CD14-positive monocyte (primary cell): ENCODE data around the gene CUL7. TPM values are rescaled to one million over a fixed set of nuclear protein-coding genes. Genes with fewer than 3 reads are reported as not detected.

Experiments used
- DNase-seq, 3 donors: peaks; one replicate each; pipeline ENCODE4 v3.0.0-alpha.2; 2011 to 2022
- H2AFZ ChIP-seq: 2 replicates; pipeline ENCODE4 v1.6.0; 2012; ENCODE audit warnings: mild to moderate bottlenecking, low read depth, low read length, inconsistent platforms; ENCODE audit not compliant: insufficient read depth, poor library complexity, severe bottlenecking
- H3K27ac ChIP-seq, 2 donors: 1 replicate in 1 of 2; 2 replicates in 1 of 2; pipeline ENCODE4 v1.5.1; 2012 to 2013; ENCODE audit warnings: low read length in 2 of 2, control low read depth in 1 of 2, inconsistent platforms in 1 of 2, low read depth in 1 of 2, mild to moderate bottlenecking in 1 of 2
- H3K27me3 ChIP-seq, 2 donors: one replicate each; pipeline versions ENCODE4 v1.6.0 to v1.6.1; 2011 to 2013; ENCODE audit warnings: low read length in 2 of 2; ENCODE audit not compliant: control insufficient read depth in 2 of 2, insufficient read depth in 2 of 2
- H3K36me3 ChIP-seq, 2 donors: replicated peaks in 1 of 2; 1 replicate in 1 of 2; 2 replicates in 1 of 2; pipeline versions ENCODE4 v1.5.1 to v1.6.1; 2012 to 2013; ENCODE audit warnings: low read length in 2 of 2, control low read depth in 1 of 2, inconsistent platforms in 1 of 2, mild to moderate bottlenecking in 1 of 2; ENCODE audit not compliant: insufficient read depth in 2 of 2, control insufficient read depth in 1 of 2
- H3K4me1 ChIP-seq, 2 donors: 1 replicate in 1 of 2; 2 replicates in 1 of 2; pipeline versions ENCODE4 v1.5.1 to v1.6.1; 2012 to 2013; ENCODE audit warnings: low read length in 2 of 2, control low read depth in 1 of 2, inconsistent platforms in 1 of 2, mild to moderate bottlenecking in 1 of 2, moderate library complexity in 1 of 2; ENCODE audit not compliant: insufficient read depth in 2 of 2, control insufficient read depth in 1 of 2
- H3K4me2 ChIP-seq: replicated peaks from 2 replicates; pipeline ENCODE3; 2012; ENCODE audit warnings: low read length, moderate library complexity, mild to moderate bottlenecking; ENCODE audit not compliant: poor library complexity, severe bottlenecking; ENCODE audit errors: extremely low read depth
- H3K4me3 ChIP-seq, 3 experiments: fragments of 200-600 bp in 1 of 3; sonication (generic) in 1 of 3; replicated peaks in 1 of 3; 1 replicate in 2 of 3; 2 replicates in 1 of 3; pipeline ENCODE4 v1.5.1; 2011 to 2013; ENCODE audit warnings: low read length in 3 of 3, mild to moderate bottlenecking in 3 of 3, control low read depth in 2 of 3, low read depth in 2 of 3, inconsistent platforms in 1 of 3, moderate library complexity in 1 of 3
- H3K79me2 ChIP-seq: 2 replicates; pipeline ENCODE4 v1.6.0; 2012; ENCODE audit warnings: mild to moderate bottlenecking, control low read depth, inconsistent platforms, low read length, moderate library complexity; ENCODE audit not compliant: insufficient read depth
- H3K9ac ChIP-seq: 2 replicates; pipeline ENCODE4 v1.6.0; 2017; ENCODE audit warnings: low read length, mild to moderate bottlenecking; ENCODE audit not compliant: insufficient read depth, poor library complexity, severe bottlenecking
- H3K9me3 ChIP-seq, 2 donors: replicated peaks in 1 of 2; 1 replicate in 1 of 2; 2 replicates in 1 of 2; pipeline versions ENCODE4 v1.5.1 to v1.6.1; 2012 to 2013; ENCODE audit warnings: low read length in 2 of 2, control low read depth in 1 of 2; ENCODE audit not compliant: control insufficient read depth in 1 of 2, insufficient read depth in 1 of 2
- H4K20me1 ChIP-seq: 2 replicates; pipeline ENCODE4 v1.6.0; 2012; ENCODE audit warnings: mild to moderate bottlenecking, low read length, control low read depth, moderate library complexity; ENCODE audit not compliant: insufficient read depth
- H3K27ac Mint-ChIP-seq, 7 donors: one replicate each; pipeline ENCODE4 v1.8.0; 2020; ENCODE audit warnings: mild to moderate bottlenecking in 7 of 7, mixed read lengths in 7 of 7, moderate library complexity in 6 of 7, inconsistent platforms in 2 of 7
- H3K27me3 Mint-ChIP-seq, 3 donors: one replicate each; pipeline ENCODE4 v1.8.0; 2021 to 2022; ENCODE audit warnings: low read depth in 3 of 3, mild to moderate bottlenecking in 3 of 3, mixed read lengths in 3 of 3, moderate library complexity in 3 of 3, inconsistent platforms in 1 of 3
- H3K36me3 Mint-ChIP-seq, 2 donors: one replicate each; pipeline ENCODE4 v1.8.0; 2020; ENCODE audit warnings: mixed read lengths in 2 of 2, inconsistent platforms in 1 of 2, mild to moderate bottlenecking in 1 of 2
- H3K4me1 Mint-ChIP-seq: one replicate; pipeline ENCODE4 v1.8.0; 2020; ENCODE audit warnings: mild to moderate bottlenecking, mixed read lengths
- H3K4me3 Mint-ChIP-seq, 2 donors: one replicate each; pipeline ENCODE4 v1.8.0; 2020; ENCODE audit warnings: mild to moderate bottlenecking in 2 of 2, mixed read lengths in 2 of 2, moderate library complexity in 1 of 2
- H3K9me3 Mint-ChIP-seq, 7 donors: one replicate each; pipeline ENCODE4 v1.8.0; 2020 to 2022; ENCODE audit warnings: mixed read lengths in 7 of 7, mild to moderate bottlenecking in 6 of 7, moderate library complexity in 6 of 7, inconsistent platforms in 2 of 7
- CTCF ChIP-seq: fragments of 200-600 bp; IDR thresholded peaks from one replicate; pipeline ENCODE4 v1.8.0; 2022; ENCODE audit warnings: antibody characterized with exemption, mild to moderate bottlenecking
- WGBS: methylation state at CpG from one replicate; pipeline ENCODE4 v1.1.5; 2013; ENCODE audit warnings: missing lambda C conversion rate; ENCODE audit not compliant: insufficient coverage; 5-methylcytosine and 5-hydroxymethylcytosine counted together
- intact Hi-C, 2 donors: fragments of 100-400 bp; cut with micrococcal nuclease; formaldehyde crosslinking; loops; one replicate each; pipeline versions ENCODE4 v1.15.0 to v1.15.1; 2023
- polyA plus RNA-seq, 3 donors: library from polyadenylated mRNA; depleted of rRNA in 1 of 3; unstranded in 2 of 3; stranded (reverse) in 1 of 3; fragments of 300-500 nt in 2 of 3; fragments of >200 nt in 1 of 3; fragmentation: Illumina TruSeq in 2 of 3; gene quantifications; 1 replicate in 2 of 3; 2 replicates in 1 of 3; pipeline ENCODE4 v1.2.3, GENCODE V29; 2012 to 2021

Gene CUL7
- polyA plus RNA-seq, 3 donors: 1.2 to 11.6 (median 2.4) TPM

- 80% methylated on average over 1 of the region's 6 CpGs for WGBS
- H3K4me3 Mint-ChIP-seq: peak overlapping the region in 1 of 2 donors; percentile 77
- no peak overlapping the region for H3K4me3 ChIP-seq
- no peak overlapping the region for H3K27ac ChIP-seq
- no peaks in the 10 kb centered on the region for H3K9me3 ChIP-seq
- no peak for TF ChIP-seq CTCF
- H3K9ac ChIP-seq: no peak overlapping the region
- peaks cover 15% of the 10 kb centered on the region for H3K4me1 Mint-ChIP-seq
- DNase-seq: no peak
- H3K9me3 Mint-ChIP-seq: peaks cover 0 to 3% (median 0%) of the 10 kb centered on the region in 7 donors
- H3K36me3 Mint-ChIP-seq: peaks cover 10 to 17% of the 10 kb centered on the region in 2 donors
- H2AFZ ChIP-seq: no peak overlapping the region
- no peaks in the 10 kb centered on the region for H3K79me2 ChIP-seq
- no peaks in the 10 kb centered on the region for H4K20me1 ChIP-seq
- peaks cover 2 to 18% of the 10 kb centered on the region in 2 donors for H3K27me3 ChIP-seq
- peaks cover 24 to 32% (median 30%) of the 10 kb centered on the region in 3 donors for H3K27me3 Mint-ChIP-seq
- H3K36me3 ChIP-seq: no peaks in the 10 kb centered on the region
- no peak overlapping the region for H3K4me2 ChIP-seq
- H3K4me1 ChIP-seq: peaks cover 13 to 17% of the 10 kb centered on the region in 2 donors
- H3K27ac Mint-ChIP-seq: peak overlapping the region in 1 of 7 donors; percentile 57
- intact Hi-C loops: no loop called here
These were observed 21.4 kb upstream of the CUL7 start for GRCh38 chr6:43074847-43075669.

GRCh38 chr6:43070028-43070632 lies 16.5 kb upstream of the CUL7 start:
- peaks cover 0 to 4% (median 2%) of the 10 kb centered on the region in 3 donors for H3K27me3 Mint-ChIP-seq
- H3K9me3 Mint-ChIP-seq: peaks cover 0 to 1% (median 0%) of the 10 kb centered on the region in 7 donors
- peak; percentile 49 for TF ChIP-seq CTCF

More at GRCh38 chr6:43070028-43070632, 16.5 kb upstream of the CUL7 start:
- no peak overlapping the region for H2AFZ ChIP-seq
- no peaks in the 10 kb centered on the region for H3K9me3 ChIP-seq
- peaks cover 20 to 27% of the 10 kb centered on the region in 2 donors for H3K36me3 Mint-ChIP-seq
- no peaks in the 10 kb centered on the region for H3K27me3 ChIP-seq
- 97% methylated on average over 4 of the region's 6 CpGs for WGBS
- H3K4me3 ChIP-seq: no peak overlapping the region
- H3K4me2 ChIP-seq: no peak overlapping the region
- H3K9ac ChIP-seq: no peak overlapping the region
- H4K20me1 ChIP-seq: no peaks in the 10 kb centered on the region
- H3K27ac Mint-ChIP-seq: peak overlapping the region in 1 of 7 donors; percentile 8
- H3K4me1 Mint-ChIP-seq: no peaks in the 10 kb centered on the region
- peaks cover 4 to 13% of the 10 kb centered on the region in 2 donors for H3K36me3 ChIP-seq
- no peaks in the 10 kb centered on the region for H3K79me2 ChIP-seq
- intact Hi-C loops: no loop called here
- DNase-seq: peak in 1 of 3 donors; percentile 13
- H3K27ac ChIP-seq: no peak overlapping the region
- H3K4me3 Mint-ChIP-seq: no peak overlapping the region
- no peaks in the 10 kb centered on the region for H3K4me1 ChIP-seq
